HG03521 (cell line): ENCODE results near the gene FOXS1.
A peak's percentile ranks its signal among the peaks of the same experiment; 100 is the strongest.
"Not testable (repeated sequence)": the region's sequence is repeated elsewhere in the genome, so short reads cannot be mapped to it uniquely, and the experiment has no call there.

Experiments
- ATAC-seq: cut with Tn5 transposase; IDR thresholded peaks from one replicate; pipeline ENCODE4 v1.9.1; 2021; ENCODE audit warnings: mild to moderate bottlenecking, moderate library complexity; ENCODE audit not compliant: unreplicated experiment

The FOXS1 gene

DNA sequence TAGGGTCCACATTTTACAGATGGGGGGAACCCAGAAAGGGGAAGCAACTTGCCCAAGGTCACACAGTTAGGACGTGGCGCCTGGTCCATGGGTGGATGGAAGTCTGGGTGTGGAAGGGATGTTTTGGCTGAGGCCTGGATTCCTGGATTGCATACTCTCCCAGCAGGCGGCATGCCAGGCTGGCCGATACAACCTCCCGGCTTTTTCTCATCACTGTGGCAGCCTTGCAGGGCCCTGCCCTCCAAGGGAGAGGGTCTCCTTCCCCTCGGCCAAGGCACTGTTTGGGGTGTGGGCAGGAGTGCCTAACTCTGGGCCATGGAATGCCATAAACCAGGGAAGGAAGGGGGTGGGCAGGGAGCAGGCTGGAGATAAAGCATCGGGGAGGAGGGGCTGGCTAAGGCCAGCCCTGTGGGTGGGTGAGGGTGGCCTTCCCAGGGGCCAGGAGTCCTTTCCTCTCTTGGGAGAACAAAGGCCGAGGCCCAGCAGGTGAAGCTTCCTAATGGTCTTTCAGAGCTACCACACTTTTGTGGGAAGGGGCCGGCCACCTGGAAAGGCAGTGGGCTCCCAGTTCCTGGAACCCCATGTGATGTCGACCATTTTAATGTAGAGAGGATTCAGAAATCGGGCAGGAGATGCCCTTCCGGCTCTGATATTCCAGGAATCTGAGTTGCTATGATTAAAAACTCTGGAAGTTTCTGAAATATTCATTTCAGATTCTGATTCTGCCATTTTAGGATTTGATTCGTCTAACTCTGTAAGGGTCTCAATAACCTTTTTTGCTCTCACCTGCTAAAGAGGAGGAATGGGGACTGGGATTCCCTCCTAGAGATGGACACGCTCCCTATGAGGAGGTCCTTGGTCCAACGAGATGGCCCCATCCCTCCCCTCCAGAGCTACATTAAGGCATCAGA lies 4.2 kb downstream of the FOXS1 start:
- ATAC-seq, result no peak

DNA sequence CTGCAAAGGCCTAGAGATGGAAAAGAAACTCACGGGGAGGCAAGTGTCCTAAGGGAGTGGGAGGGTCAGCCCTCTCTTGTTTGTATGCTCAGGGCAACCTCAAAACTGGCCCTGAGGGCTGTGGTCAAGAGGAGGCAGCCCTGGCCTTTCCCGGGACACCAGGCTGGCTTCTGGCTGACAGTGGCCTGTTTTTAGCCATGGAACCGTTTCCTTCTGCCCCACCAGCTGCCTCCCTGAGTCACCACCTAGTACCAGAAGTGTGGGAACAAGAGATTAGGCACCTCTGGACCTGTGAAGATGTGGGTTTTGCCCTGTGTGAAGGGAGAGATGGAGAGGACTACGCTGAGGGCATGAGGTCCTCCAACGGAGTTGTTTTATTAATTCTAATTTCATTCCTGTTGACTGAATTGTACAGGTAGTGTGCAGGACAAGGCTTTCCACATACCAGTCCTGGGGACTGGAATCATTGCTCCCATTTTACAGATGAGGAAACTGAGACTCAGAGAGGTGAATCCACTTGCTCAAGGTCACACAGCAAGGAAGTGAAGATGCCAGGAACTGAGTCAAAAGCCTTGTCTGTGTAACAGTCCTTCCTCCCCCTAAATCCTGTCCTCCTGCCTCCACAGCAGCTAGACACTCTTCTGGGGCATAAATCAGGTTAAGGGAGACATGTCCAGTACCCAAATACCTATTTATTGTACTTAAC lies 5.5 kb downstream of the FOXS1 start:
- ATAC-seq, result no peak

- ATAC-seq, result no peak
Observed at GRCh38 chr20:31838646-31839292, 6.6 kb downstream of the FOXS1 start.

GRCh38 chr20:31837896-31838397 lies 7.5 kb downstream of the FOXS1 start:
- no peak for ATAC-seq

GRCh38 chr20:31836853-31837608 lies 8.4 kb downstream of the FOXS1 start:
- ATAC-seq, result no peak

GRCh38 chr20:31835977-31836852 lies 9.2 kb downstream of the FOXS1 start:
- peak; percentile 48 for ATAC-seq

GRCh38 chr20:31835554-31835953 lies 9.8 kb downstream of the FOXS1 start:
- ATAC-seq, result no peak

DNA sequence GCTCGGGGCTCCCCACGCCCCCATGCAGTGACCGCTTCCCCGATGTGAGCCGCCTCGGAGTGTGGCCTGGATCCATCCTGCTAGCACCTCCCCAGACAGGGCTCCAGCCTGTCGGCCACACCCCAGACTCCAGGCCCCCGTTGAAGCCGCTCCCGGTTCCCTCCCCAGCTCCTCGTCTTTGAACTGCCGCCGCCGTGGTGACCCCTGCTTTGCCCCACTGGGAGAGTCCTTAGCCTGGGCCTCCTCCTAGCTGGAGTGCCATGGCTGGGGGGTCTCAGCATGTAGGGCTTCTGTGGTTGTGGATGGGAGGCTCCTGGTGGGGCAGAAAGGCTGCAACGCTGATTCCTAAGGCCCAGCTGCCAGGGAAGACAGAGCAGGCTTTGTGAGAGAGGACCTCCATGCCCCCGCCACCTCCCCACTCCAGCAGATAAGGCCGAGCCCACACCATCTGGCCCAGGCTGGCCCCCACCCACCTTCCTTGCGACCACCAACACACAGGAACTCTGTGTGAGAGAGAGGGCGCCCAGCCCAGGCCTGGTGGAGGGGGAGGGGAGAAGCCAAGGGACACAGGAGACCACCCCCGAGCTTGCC lies 11.4 kb downstream of the FOXS1 start:
- no peak for ATAC-seq

DNA sequence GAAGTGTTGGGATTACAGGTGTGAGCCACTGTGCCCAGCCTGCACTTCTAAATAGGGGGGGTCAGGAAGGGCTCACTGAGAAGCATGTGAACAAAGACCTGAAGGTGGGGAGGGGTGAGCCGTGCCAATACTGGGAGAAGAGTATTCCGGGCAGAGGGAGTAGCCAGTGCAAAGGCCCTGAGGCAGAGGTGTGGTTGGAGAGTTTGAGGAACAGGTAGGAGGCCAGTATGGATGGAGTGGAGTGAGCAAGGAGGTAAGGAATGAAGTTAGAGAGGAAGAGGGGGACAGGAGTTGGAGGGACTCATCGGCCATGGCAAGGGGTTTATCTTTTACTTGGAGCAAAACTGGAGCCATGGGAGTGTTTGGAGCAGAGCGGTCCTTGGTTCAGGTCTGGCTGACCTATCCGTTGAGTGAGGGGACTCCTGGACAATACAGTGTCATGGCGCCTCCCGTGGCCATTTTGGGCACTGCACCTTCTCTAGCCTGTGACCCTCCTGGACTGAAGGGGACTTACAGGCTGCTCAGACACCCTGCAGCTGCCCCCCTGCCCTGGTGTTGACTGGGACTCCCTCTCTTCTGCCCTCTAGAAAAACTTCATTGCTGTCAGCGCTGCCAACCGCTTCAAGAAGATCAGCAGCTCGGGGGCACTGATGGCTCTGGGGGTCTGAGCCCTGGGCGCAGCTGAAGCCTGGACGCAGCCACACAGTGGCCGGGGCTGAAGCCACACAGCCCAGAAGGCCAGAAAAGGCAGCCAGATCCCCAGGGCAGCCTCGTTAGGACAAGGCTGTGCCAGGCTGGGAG lies 12.1 kb downstream of the FOXS1 start:
- no peak for ATAC-seq

GRCh38 chr20:31831771-31832306 lies 13.6 kb downstream of the FOXS1 start:
- no peak for ATAC-seq

GRCh38 chr20:31831211-31831610 lies 14.2 kb downstream of the FOXS1 start:
- ATAC-seq, result no peak

- ATAC-seq, result no peak
Observed at GRCh38 chr20:31830406-31830981, 14.9 kb downstream of the FOXS1 start.

GRCh38 chr20:31829731-31830130 lies 15.7 kb downstream of the FOXS1 start:
- no peak for ATAC-seq

GRCh38 chr20:31828016-31828415 lies 17.4 kb downstream of the FOXS1 start:
- ATAC-seq, result not testable (repeated sequence)

GRCh38 chr20:31827059-31827458 lies 18.3 kb downstream of the FOXS1 start:
- ATAC-seq, result no peak

DNA sequence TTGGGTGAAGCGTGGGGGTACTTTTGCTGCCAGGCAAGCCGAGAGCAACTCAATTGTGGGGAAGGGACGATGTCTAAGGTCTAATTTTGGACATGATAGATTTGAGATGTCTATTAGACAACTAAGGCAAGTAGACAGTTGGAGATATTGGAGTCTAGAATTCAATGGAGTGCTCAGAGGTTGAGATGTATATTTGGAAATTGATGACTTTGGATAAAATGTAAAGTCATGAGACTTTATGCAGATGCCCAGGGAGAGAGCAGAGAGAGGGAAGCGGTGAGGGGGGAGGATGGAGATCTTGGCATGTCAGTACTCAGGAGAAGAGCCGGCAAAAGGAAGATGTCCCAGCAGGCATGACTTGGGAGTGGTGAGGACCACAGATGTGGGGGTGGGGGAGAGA lies 19.3 kb downstream of the FOXS1 start:
- ATAC-seq, result no peak

DNA sequence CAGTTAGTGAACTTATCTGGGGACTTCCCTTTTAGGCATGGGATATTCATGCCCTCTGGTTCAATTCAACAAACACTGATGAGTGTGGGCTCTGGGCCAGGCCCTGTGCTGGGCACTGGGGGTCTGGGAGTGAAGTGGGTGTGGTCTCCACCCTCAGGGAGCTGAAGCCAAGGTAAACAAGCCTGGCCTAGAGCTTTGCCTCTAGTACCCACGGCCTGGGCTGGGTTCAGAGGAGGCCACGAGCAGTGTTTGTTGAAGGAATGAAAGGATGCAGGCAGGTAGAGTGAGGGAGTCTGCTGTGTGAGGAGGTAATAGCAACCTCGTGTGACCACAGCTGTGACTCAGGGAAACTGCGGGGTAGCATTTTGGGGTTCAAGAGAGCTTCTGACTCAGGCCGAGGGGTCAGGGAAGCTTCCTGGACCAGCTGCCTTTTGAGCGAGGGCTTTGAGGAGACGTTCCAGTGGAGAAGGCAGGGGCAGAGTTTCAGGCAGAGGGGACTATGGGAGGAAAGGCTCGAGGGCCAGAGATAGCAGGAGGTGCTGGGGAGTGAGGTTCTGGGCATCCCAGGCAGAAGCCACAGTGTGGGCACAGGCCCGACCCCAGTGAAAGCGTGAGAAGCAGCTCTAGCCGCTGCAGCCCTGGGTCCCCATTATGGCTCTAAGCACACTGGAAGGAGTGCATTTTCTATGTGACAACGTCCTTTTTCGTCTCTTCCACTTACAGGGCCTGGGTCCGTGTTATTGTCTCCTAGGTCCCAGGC lies 20.7 kb downstream of the FOXS1 start:
- ATAC-seq, result no peak
